Mononuclear cell (primary cell): ENCODE results near the gene STARD3. TPM values are rescaled to one million over a fixed set of nuclear protein-coding genes. Genes with fewer than 3 reads are reported as not detected.
A peak's percentile ranks its signal among the peaks of the same experiment; 100 is the strongest.
"Not testable (repeated sequence)": the region's sequence is repeated elsewhere in the genome, so short reads cannot be mapped to it uniquely, and the experiment has no call there.

ENCODE experiments used
- H3K27me3 ChIP-seq: 2 replicates; pipeline ENCODE4 v1.6.0; 2011; ENCODE audit warnings: low read length, control low read depth; ENCODE audit not compliant: insufficient read depth
- H3K4me1 ChIP-seq: 2 replicates; pipeline ENCODE4 v1.5.1; 2011; ENCODE audit warnings: mild to moderate bottlenecking, low read length, control low read depth; ENCODE audit not compliant: insufficient read depth
- H3K4me3 ChIP-seq: 2 replicates; pipeline ENCODE4 v1.5.1; 2011; ENCODE audit warnings: mild to moderate bottlenecking, low read length, moderate library complexity
- H3K9me3 ChIP-seq: 2 replicates; pipeline ENCODE4 v1.5.1; 2011; ENCODE audit warnings: low read depth, mild to moderate bottlenecking, control low read depth, low read length
- total RNA-seq: library from RNA; depleted of rRNA; stranded (reverse); fragments of >200 nt; gene quantifications from one replicate; pipeline ENCODE4 v1.2.3, GENCODE V29; 2012

STARD3 gene
- total RNA-seq, 1 donor = 31.8 TPM

GRCh38 chr17:39687546-39688474 is 50.9 kb downstream of the STARD3 start, which contains the start of gene PGAP3:
Gene PGAP3, minus strand, starts transcription at chr17:39688057. Its CDS starts 43 bp downstream, at chr17:39688014.
- no peaks in the 10 kb centered on the region for H3K9me3 ChIP-seq
- peaks cover 17% of the 10 kb centered on the region for H3K4me1 ChIP-seq
- peak within 1 kb of the TSS; percentile 91 for H3K4me3 ChIP-seq
- no peaks in the 10 kb centered on the region for H3K27me3 ChIP-seq

- Histone ChIP-seq H3K4me1 (peaks cover 17% of the 10 kb centered on the region), H3K4me3 (peak overlapping the region; percentile 91), H3K9me3 (no peaks in the 10 kb centered on the region), H3K27me3 (no peaks in the 10 kb centered on the region)
Measured at GRCh38 chr17:39688475-39688835, 51.5 kb downstream of the STARD3 start.

GRCh38 chr17:39688945-39689344 is 52.0 kb downstream of the STARD3 start:
- H3K4me1 ChIP-seq = peaks cover 17% of the 10 kb centered on the region
- no peak overlapping the region for H3K4me3 ChIP-seq
- no peaks in the 10 kb centered on the region for H3K9me3 ChIP-seq
- no peaks in the 10 kb centered on the region for H3K27me3 ChIP-seq

DNA sequence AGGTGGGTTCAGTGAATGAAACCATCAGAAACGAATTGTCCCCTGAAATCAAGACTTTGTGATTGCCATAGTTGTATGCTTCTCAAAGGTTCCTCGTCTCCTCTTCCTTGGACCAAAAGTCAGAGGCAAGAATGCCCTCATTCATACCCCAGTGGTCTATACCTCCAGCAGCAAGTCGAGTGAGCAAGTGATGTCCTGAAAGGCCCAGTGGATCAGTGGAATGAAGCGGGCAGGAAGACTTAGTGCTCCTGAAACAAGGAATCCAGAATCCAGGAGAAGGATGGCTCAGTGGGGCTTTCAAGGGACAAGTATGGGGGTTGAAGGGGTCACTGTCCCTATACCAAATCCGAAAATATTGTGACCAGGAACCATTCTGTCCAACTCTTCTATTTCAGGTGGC is 57.6 kb downstream of the STARD3 start:
- Histone ChIP-seq H3K4me3 (no peak overlapping the region), H3K4me1 (peaks cover under 1% of the 10 kb centered on the region), H3K27me3 (peaks cover 12% of the 10 kb centered on the region), H3K9me3 (no peaks in the 10 kb centered on the region)

DNA sequence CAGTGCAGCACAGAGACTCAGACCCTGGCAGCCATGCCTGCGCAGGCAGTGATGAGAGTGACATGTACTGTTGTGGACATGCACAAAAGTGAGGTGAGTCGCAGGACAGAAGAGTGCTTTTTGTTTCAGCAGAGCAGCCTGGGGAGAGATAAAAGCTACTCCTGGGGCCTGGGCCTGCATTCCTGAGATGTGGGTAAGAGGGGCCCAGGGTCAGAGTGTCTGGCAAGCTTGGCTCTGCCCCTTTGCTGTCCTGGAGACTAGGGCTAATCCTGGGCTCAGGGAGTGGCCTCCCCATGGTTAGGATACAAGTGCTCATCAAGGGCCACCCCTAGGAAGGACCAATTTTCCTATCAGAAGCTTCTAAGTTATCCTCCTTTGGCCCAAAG is 58.1 kb downstream of the STARD3 start:
- H3K27me3 ChIP-seq = peaks cover 16% of the 10 kb centered on the region
- H3K4me1 ChIP-seq = peaks cover 3% of the 10 kb centered on the region
- no peaks in the 10 kb centered on the region for H3K9me3 ChIP-seq
- no peak overlapping the region for H3K4me3 ChIP-seq

DNA sequence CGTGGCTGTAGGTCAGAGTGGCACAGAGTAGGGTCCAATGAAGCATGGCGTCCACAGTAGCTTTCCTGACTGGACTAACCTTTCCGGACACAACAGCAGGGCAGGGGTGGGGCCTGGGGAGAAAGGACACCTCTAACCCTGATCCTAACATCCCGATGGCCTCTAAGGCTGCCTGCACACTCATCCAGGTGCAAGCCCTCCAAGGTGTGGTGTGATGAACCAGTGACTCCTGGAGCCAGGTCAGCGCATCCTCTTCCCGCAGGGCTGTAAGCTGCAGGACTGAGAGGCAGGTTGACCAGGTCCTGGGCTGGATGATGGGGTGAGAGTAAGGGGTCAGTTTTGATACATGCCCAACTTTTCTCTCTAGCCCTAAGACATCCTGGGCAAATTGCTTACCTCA is 59.8 kb downstream of the STARD3 start:
- H3K9me3 ChIP-seq = no peaks in the 10 kb centered on the region
- no peak overlapping the region for H3K4me3 ChIP-seq
- peaks cover 3% of the 10 kb centered on the region for H3K4me1 ChIP-seq
- H3K27me3 ChIP-seq = peaks cover 31% of the 10 kb centered on the region

GRCh38 chr17:39697961-39698360 is 61.0 kb downstream of the STARD3 start:
- Histone ChIP-seq H3K9me3 (no peaks in the 10 kb centered on the region), H3K4me3 (no peak overlapping the region), H3K4me1 (peaks cover 3% of the 10 kb centered on the region), H3K27me3 (peaks cover 32% of the 10 kb centered on the region)

GRCh38 chr17:39699157-39699817 is 62.3 kb downstream of the STARD3 start:
- H3K4me1 ChIP-seq, H3K9me3 ChIP-seq, H3K4me3 ChIP-seq: not testable (repeated sequence)
- H3K27me3 ChIP-seq = peaks cover 32% of the 10 kb centered on the region

- H3K9me3 ChIP-seq = no peaks in the 10 kb centered on the region
- H3K4me3 ChIP-seq = no peak within 1 kb of the TSS
- H3K27me3 ChIP-seq = peaks cover 32% of the 10 kb centered on the region
- H3K4me1 ChIP-seq = peaks cover 3% of the 10 kb centered on the region
Measured at GRCh38 chr17:39699818-39700147, 62.8 kb downstream of the STARD3 start, which contains the start of gene ERBB2. Gene ERBB2, plus strand, starts transcription at chr17:39700064. Its CDS starts 175 bp downstream, at chr17:39700239.

DNA sequence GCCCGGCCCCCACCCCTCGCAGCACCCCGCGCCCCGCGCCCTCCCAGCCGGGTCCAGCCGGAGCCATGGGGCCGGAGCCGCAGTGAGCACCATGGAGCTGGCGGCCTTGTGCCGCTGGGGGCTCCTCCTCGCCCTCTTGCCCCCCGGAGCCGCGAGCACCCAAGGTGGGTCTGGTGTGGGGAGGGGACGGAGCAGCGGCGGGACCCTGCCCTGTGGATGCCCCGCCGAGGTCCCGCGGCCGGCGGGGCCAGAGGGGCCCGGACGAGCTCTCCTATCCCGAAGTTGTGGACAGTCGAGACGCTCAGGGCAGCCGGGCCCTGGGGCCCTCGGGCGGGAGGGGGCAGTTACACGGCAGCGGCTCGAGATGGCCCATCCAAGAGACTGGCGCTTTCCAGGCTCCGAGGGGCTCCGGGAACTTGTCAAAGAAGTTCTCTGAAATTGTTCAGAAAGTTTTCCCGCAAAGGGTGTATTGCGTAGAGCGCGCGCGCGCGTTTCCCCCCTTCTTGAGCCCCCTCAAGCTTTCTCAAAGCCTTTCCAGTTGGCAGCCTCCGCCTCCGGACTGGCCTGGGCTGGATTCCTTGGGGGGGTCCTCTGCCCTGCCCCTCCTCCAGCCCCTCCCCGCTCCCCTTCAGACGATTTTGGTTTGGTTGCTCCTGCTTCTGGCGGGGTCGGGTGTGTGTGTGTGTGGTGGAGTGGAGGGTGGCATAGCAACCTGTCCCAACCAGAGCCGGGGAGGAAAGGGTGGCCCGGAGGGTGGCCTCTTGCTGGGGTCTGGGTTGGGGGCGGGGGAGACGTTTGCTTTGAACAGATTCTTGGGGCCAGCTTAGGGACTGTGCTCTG is 63.4 kb downstream of the STARD3 start:
- peaks cover 3% of the 10 kb centered on the region for H3K4me1 ChIP-seq
- H3K27me3 ChIP-seq = peaks cover 32% of the 10 kb centered on the region
- no peaks in the 10 kb centered on the region for H3K9me3 ChIP-seq
- H3K4me3 ChIP-seq = no peak overlapping the region

DNA sequence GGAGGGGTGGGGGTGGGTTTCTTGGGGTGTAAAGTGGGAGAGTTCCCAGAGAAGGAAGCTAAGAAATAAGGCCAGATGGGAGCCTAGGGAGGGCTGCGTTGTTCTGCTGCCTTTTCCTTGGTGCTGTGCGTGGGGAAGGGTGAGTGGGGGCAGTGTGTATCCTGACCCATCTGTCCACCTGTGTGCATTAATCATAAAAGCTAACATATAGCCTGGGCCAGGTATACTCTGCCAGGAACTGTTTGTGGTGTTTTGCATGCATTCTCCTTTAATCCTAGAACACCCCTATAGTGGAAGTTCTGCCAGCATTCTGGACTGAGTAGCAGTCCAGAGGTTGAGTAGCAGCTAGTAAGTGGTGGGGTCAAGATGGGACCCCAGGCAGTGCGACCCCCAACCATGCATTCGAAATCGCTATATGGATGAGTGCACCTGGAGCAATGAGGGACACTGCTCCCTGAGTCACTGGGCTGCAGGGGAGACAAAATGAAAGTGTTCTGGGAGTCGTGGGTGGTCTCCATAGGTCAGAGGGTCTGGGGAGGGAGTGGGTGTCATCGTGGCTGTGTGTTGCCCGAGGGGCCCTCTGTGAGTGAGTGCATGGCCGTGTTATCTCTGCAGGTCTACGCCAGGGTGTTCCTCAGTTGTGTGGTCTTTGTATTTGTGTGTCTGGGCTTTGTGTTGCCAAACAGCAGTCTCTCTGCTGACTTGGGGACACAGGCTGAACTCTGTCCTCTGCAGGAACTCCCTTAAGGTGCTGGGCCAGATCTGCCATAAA is 64.3 kb downstream of the STARD3 start:
- Histone ChIP-seq H3K27me3 (peaks cover 32% of the 10 kb centered on the region), H3K9me3 (no peaks in the 10 kb centered on the region), H3K4me3 (no peak overlapping the region), H3K4me1 (peaks cover 4% of the 10 kb centered on the region)

GRCh38 chr17:39701784-39702422 is 65.0 kb downstream of the STARD3 start:
- H3K27me3 ChIP-seq = peaks cover 32% of the 10 kb centered on the region
- H3K4me1 ChIP-seq = peaks cover 11% of the 10 kb centered on the region
- H3K9me3 ChIP-seq = no peaks in the 10 kb centered on the region
- H3K4me3 ChIP-seq = no peak overlapping the region

GRCh38 chr17:39702901-39703893 is 66.3 kb downstream of the STARD3 start:
- peaks cover 32% of the 10 kb centered on the region for H3K27me3 ChIP-seq
- H3K4me1 ChIP-seq = peaks cover 23% of the 10 kb centered on the region
- H3K4me3 ChIP-seq = no peak overlapping the region
- H3K9me3 ChIP-seq = no peaks in the 10 kb centered on the region
